Esophagus mucosa (tissue), 1 donor: ENCODE results near the gene CDK4. TPM values are rescaled to one million over a fixed set of nuclear protein-coding genes. Genes with fewer than 3 reads are reported as not detected.

ENCODE experiments used
- total RNA-seq: library from RNA; stranded (reverse); gene quantifications from one replicate; pipeline ENCODE4 v1.2.4, GENCODE V29; 2023
- donor health status: DM: yes; HTN: yes; CAD: no.

Gene CDK4
- total RNA-seq, 1 donor from 2014 or later: 62.3 TPM

Other genes with a start within 250 kb of the CDK4 start
- 34.8 TPM for gene DDIT3, start 231.8 kb downstream of the CDK4 start, total RNA-seq
- gene MBD6, start 229.5 kb downstream of the CDK4 start, total RNA-seq: 50.5 TPM
- 105 TPM for gene DCTN2, start 205.1 kb downstream of the CDK4 start, total RNA-seq
- 0.16 TPM for gene KIF5A, start 202.3 kb downstream of the CDK4 start, total RNA-seq
- gene PIP4K2C, start 161.1 kb downstream of the CDK4 start, total RNA-seq: 35.8 TPM
- 4.1 TPM for gene DTX3, start 147.5 kb downstream of the CDK4 start, total RNA-seq
- 1.5 TPM for gene ARHGEF25, start 140.9 kb downstream of the CDK4 start, total RNA-seq
- gene B4GALNT1, start 119.1 kb downstream of the CDK4 start, total RNA-seq: 0.04 TPM
- gene OS9, start 58.2 kb downstream of the CDK4 start, total RNA-seq: 156 TPM
- 0.64 TPM for gene AGAP2, start 13.6 kb downstream of the CDK4 start, total RNA-seq
- 22.6 TPM for gene TSPAN31, start 7.3 kb downstream of the CDK4 start, total RNA-seq
- 5.9 TPM for gene MARCHF9, start 2.8 kb upstream of the CDK4 start, total RNA-seq
- 1.6 TPM for gene CYP27B1, start 14.8 kb upstream of the CDK4 start, total RNA-seq
- 20.2 TPM for gene METTL1, start 19.8 kb upstream of the CDK4 start, total RNA-seq
- gene EEF1AKMT3, start 20.3 kb upstream of the CDK4 start, total RNA-seq: 3.4 TPM
- 22.6 TPM for gene TSFM, start 30.5 kb upstream of the CDK4 start, total RNA-seq
- 1.7 TPM for gene AVIL, start 66.4 kb upstream of the CDK4 start, total RNA-seq
- 49.8 TPM for gene CTDSP2, start 94.4 kb upstream of the CDK4 start, total RNA-seq
- 7.6 TPM for gene ATP23, start 189.3 kb upstream of the CDK4 start, total RNA-seq